ENCODE data around the gene HLA-DRB5. TPM values are rescaled to one million over a fixed set of nuclear protein-coding genes. Genes with fewer than 3 reads are reported as not detected.
"Not testable (repeated sequence)": the region's sequence is repeated elsewhere in the genome, so short reads cannot be mapped to it uniquely, and the experiment has no call there.

Gene HLA-DRB5
- total RNA-seq, 1 donor from 2014 or later, result 12.6 TPM

GRCh38 chr6:32553037-32553742 is 23.1 kb upstream of the HLA-DRB5 start:
- no peak for DNase-seq (ENCODE audit: low spot score)
- Mint-ChIP-seq H3K27ac (no peak overlapping the region), H3K4me1 (ENCODE audit: low read depth) (no peaks in the 10 kb centered on the region), H3K4me3 (ENCODE audit: low read depth) (no peak overlapping the region), H3K27me3 (ENCODE audit: low read depth) (peaks cover 29% of the 10 kb centered on the region), H3K9me3 (no peaks in the 10 kb centered on the region), H3K36me3 (ENCODE audit: low read depth) (no peaks in the 10 kb centered on the region)
- intact Hi-C loops (cut with micrococcal nuclease), result no loop called here

GRCh38 chr6:32551410-32551809 is 21.3 kb upstream of the HLA-DRB5 start:
- no peaks in the 10 kb centered on the region for H3K36me3 Mint-ChIP-seq (ENCODE audit: low read depth)
- H3K4me1 Mint-ChIP-seq (ENCODE audit: low read depth), result peaks cover 3% of the 10 kb centered on the region
- no peak for DNase-seq (ENCODE audit: low spot score)
- H3K9me3 Mint-ChIP-seq, result no peaks in the 10 kb centered on the region
- intact Hi-C loops (cut with micrococcal nuclease), result no loop called here
- H3K27me3 Mint-ChIP-seq (ENCODE audit: low read depth), result peaks cover 29% of the 10 kb centered on the region
- no peak overlapping the region for H3K4me3 Mint-ChIP-seq (ENCODE audit: low read depth)
- H3K27ac Mint-ChIP-seq, result no peak overlapping the region

DNA sequence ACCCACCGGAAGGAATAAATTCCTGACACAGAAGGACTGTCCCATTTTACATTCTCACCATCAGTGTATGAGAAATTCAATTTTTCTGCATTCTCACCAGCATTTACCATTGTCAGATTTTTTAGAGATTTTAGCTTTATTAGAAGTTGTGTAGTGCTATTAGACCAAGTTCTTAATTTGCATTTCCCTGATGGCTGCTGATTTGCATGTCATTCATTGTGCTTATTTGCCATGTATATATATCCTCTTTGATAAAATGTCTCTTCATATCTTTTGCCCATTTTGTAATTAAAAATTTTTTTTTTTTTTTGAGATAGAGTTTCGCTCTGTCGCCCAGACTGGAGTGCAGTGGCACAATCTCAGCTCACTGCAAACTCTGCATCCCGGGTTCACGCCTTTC is 9.8 kb upstream of the HLA-DRB5 start:
- Mint-ChIP-seq H3K4me1 (ENCODE audit: low read depth) (no peaks in the 10 kb centered on the region), H3K27me3 (ENCODE audit: low read depth) (peaks cover 36% of the 10 kb centered on the region), H3K4me3 (ENCODE audit: low read depth) (no peak overlapping the region), H3K27ac (no peak overlapping the region), H3K9me3 (peaks cover 10% of the 10 kb centered on the region), H3K36me3 (ENCODE audit: low read depth) (no peaks in the 10 kb centered on the region)
- no peak for DNase-seq (ENCODE audit: low spot score)
- intact Hi-C loops (cut with micrococcal nuclease), result loop anchor here (1.0 kb wide), 1 partner anchor 39 kb away; no protein-coding TSS in a partner anchor

DNA sequence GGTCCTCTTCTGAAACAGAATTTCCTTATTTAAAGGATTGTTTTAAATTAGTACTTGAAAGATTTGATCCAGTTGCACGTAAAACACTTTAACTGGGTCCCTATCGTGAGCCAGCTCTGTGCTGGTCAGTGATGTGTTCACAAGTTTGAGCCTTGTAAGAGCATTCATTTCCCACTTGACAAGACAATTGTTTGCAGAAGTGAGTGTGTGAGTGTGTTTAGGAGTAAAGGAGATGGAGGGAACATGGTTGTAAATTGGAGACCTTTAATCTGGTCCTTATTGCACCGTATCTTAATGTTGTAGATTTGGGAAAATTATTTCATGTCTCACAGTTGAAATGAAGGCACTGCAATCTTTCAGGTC is 325 bp upstream of the HLA-DRB5 start:
- H3K36me3 Mint-ChIP-seq (ENCODE audit: low read depth); H3K9me3 Mint-ChIP-seq; H3K4me3 Mint-ChIP-seq (ENCODE audit: low read depth); intact Hi-C loops (cut with micrococcal nuclease); H3K4me1 Mint-ChIP-seq (ENCODE audit: low read depth); DNase-seq (ENCODE audit: low spot score); H3K27ac Mint-ChIP-seq: not testable (repeated sequence)
- peaks cover 24% of the 10 kb centered on the region for H3K27me3 Mint-ChIP-seq (ENCODE audit: low read depth)

DNA sequence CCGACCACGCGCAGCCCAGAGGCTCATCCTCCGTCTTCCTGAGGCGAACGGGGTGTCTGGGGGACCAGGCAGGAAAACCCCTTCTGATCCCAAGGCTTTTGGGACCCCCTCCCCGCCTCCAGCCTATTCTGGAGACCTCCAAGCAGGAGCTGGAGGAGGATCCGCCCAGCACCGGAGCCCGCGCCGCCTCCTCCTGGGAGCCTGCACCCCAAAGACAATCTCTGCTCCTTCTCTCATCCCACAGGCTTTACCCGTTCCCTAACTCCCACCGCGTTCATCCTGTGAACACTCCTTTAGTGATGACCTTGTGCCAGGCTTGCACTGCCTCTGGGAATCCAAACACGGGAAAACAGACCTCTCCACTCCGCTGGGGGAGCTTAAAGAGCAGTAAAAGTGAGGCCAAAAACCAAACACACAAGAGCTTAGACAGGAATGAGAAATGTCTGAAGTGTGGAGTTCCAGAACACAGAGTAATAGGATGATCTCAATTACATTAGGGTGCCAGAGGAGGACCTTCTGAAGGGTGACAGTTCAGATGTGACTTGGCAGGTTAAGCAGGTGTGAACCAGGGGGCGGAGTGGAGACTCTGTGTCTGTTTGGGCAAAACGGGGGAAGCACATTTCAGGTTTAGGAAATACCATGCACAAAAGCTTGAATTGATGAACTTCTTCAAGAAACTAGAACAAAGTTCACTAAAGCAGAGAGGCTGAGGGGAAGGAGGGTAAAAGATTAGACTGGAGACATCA is 7.6 kb downstream of the HLA-DRB5 start:
- no peak for DNase-seq (ENCODE audit: low spot score)
- intact Hi-C loops (cut with micrococcal nuclease), result no loop called here
- H3K27ac Mint-ChIP-seq, result no peak overlapping the region
- no peak overlapping the region for H3K4me3 Mint-ChIP-seq (ENCODE audit: low read depth)
- peaks cover 22% of the 10 kb centered on the region for H3K27me3 Mint-ChIP-seq (ENCODE audit: low read depth)
- H3K4me1 Mint-ChIP-seq (ENCODE audit: low read depth), result no peaks in the 10 kb centered on the region
- H3K36me3 Mint-ChIP-seq (ENCODE audit: low read depth), result no peaks in the 10 kb centered on the region
- no peaks in the 10 kb centered on the region for H3K9me3 Mint-ChIP-seq

DNA sequence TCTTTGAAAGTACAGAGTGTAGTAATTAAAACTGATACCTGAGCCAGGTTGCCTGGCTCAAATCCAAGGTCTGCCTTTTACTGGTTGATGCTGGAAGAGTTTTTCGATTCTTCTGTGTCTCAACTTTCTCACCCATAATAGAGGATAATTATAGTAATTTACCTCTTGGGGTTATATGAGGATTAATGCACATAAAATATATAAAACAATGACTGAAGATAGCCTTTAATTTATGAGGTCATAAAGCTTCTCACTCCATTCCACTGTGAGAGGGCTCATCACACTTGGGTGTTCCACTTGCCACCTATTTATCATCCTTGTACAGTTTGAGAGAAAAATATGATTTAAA is 10.2 kb downstream of the HLA-DRB5 start:
- H3K27ac Mint-ChIP-seq, result no peak overlapping the region
- intact Hi-C loops (cut with micrococcal nuclease), result no loop called here
- H3K9me3 Mint-ChIP-seq, result no peaks in the 10 kb centered on the region
- no peaks in the 10 kb centered on the region for H3K4me1 Mint-ChIP-seq (ENCODE audit: low read depth)
- H3K36me3 Mint-ChIP-seq (ENCODE audit: low read depth), result no peaks in the 10 kb centered on the region
- peaks cover 13% of the 10 kb centered on the region for H3K27me3 Mint-ChIP-seq (ENCODE audit: low read depth)
- DNase-seq (ENCODE audit: low spot score), result no peak
- H3K4me3 Mint-ChIP-seq (ENCODE audit: low read depth), result no peak overlapping the region

DNA sequence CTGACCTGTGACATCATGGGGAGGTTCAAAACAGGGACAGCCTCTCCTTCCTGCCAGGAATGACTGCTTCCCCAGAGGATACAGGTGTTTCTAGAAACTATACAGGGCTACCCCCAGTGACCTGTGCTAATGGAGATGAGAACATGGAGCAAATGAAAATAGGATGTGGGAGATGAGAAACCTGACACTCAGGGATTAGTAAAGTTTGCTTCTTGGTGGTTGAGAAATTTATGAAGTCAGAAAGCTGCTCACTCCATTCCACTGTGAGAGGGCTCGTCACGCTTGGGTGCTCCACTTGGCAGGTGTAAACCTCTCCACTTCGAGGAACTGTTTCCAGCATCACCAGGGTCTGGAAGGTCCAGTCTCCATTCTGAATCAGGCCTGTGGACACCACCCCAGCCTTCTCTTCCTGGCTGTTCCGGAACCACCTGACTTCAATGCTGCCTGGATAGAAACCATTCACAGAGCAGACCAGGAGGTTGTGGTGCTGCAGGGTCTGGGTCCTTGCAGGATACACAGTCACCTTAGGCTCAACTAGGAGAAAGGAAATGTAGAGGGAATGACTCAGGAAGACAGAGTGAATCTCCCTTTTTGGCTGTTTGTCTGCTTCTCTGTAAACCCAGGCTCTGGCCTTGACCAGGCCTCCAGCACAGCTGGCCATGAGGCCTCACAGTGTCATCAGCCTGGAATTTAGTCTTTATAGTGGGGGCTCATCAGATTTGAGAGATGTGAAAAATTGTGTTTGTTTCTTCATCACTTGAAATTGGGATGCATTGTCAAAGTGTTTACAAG is 10.8 kb downstream of the HLA-DRB5 start:
- Mint-ChIP-seq H3K27ac (no peak overlapping the region), H3K4me3 (ENCODE audit: low read depth) (no peak overlapping the region), H3K27me3 (ENCODE audit: low read depth) (peaks cover 12% of the 10 kb centered on the region), H3K9me3 (no peaks in the 10 kb centered on the region), H3K36me3 (ENCODE audit: low read depth) (no peaks in the 10 kb centered on the region), H3K4me1 (ENCODE audit: low read depth) (no peaks in the 10 kb centered on the region)
- DNase-seq (ENCODE audit: low spot score), result no peak
- intact Hi-C loops (cut with micrococcal nuclease), result no loop called here

DNA sequence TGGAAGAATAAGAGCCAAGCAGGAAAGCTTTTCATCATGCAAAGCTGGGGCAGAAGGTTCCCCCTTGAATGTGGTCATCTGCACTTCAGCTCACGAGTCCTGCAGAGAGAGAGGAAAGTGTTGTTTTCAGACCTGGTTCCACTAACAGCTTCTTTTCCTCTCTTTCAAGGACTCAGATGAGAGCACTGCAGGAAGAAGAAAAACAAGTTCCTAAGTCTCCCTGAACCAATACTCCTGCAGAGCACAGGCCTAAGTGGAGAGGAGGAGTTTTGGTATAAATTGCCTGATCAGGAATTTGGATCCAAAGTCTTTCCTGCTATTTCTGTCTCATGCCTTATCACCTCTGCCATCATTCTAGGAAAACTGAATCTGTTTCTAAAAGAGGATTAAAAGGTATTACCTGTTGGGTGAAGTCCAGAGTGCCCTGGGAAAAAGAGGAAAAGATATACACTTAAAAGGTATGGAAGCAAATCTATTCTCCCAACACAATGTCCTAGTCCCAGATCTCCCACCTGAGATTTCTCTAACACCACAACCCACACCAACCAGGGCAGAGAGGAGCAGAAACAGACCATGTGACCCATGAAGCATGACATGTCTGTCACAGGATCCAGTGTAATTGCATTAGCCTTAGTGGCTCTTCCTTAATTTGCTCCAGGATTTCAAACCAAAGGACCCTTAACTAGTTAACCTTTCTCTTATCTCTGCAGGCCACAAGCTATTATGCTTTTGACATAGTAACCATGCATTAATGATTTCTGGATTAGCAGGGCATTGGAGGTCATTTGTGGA is 12.2 kb downstream of the HLA-DRB5 start:
- H3K4me3 Mint-ChIP-seq (ENCODE audit: low read depth), result no peak overlapping the region
- no peak for DNase-seq (ENCODE audit: low spot score)
- H3K9me3 Mint-ChIP-seq, result no peaks in the 10 kb centered on the region
- no peaks in the 10 kb centered on the region for H3K4me1 Mint-ChIP-seq (ENCODE audit: low read depth)
- H3K27me3 Mint-ChIP-seq (ENCODE audit: low read depth), result peaks cover 14% of the 10 kb centered on the region
- intact Hi-C loops (cut with micrococcal nuclease), result no loop called here
- H3K27ac Mint-ChIP-seq, result no peak overlapping the region
- no peaks in the 10 kb centered on the region for H3K36me3 Mint-ChIP-seq (ENCODE audit: low read depth)

GRCh38 chr6:32501016-32501415 is 29.1 kb downstream of the HLA-DRB5 start:
- intact Hi-C loops (cut with micrococcal nuclease), result loop anchor here (1.0 kb wide), 2 partner anchors 9 to 39 kb away; no protein-coding TSS in a partner anchor
- H3K27me3 Mint-ChIP-seq (ENCODE audit: low read depth), result peaks cover 25% of the 10 kb centered on the region
- no peaks in the 10 kb centered on the region for H3K9me3 Mint-ChIP-seq
- H3K36me3 Mint-ChIP-seq (ENCODE audit: low read depth), result no peaks in the 10 kb centered on the region
- no peak for DNase-seq (ENCODE audit: low spot score)
- no peak overlapping the region for H3K27ac Mint-ChIP-seq
- H3K4me1 Mint-ChIP-seq (ENCODE audit: low read depth), result no peaks in the 10 kb centered on the region
- no peak overlapping the region for H3K4me3 Mint-ChIP-seq (ENCODE audit: low read depth)

DNA sequence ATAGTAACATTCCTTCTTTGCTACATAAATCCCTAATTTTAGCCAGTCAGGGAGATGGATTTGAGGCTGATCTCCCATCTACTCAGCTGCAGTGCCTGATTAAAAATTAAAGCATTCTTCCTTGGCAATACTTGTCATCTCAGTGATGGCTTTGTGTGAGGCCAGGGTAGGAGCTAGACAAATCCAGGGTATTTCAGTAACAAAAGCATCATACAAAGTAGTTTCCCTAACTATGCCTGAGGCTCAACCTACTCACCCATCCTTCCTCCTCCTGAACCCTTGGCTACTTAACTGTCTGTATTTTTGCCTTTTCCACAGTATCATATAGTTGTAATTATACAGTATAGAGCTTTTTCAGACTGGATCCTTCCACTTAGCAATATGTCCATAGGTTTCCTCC is 37.7 kb downstream of the HLA-DRB5 start:
- Mint-ChIP-seq H3K27ac (no peak overlapping the region), H3K27me3 (ENCODE audit: low read depth) (peaks cover 31% of the 10 kb centered on the region), H3K9me3 (no peaks in the 10 kb centered on the region), H3K4me1 (ENCODE audit: low read depth) (no peaks in the 10 kb centered on the region), H3K4me3 (ENCODE audit: low read depth) (no peak overlapping the region), H3K36me3 (ENCODE audit: low read depth) (no peaks in the 10 kb centered on the region)
- intact Hi-C loops (cut with micrococcal nuclease), result loop anchor here (1.0 kb wide), 1 partner anchor 9 kb away; no protein-coding TSS in a partner anchor
- DNase-seq (ENCODE audit: low spot score), result no peak

GRCh38 chr6:32491700-32492099 is 38.4 kb downstream of the HLA-DRB5 start:
- H3K36me3 Mint-ChIP-seq (ENCODE audit: low read depth), result no peaks in the 10 kb centered on the region

GRCh38 chr6:32488083-32488482 is 42.0 kb downstream of the HLA-DRB5 start:
- Mint-ChIP-seq H3K36me3 (ENCODE audit: low read depth) (no peaks in the 10 kb centered on the region), H3K4me1 (ENCODE audit: low read depth) (no peaks in the 10 kb centered on the region), H3K9me3 (no peaks in the 10 kb centered on the region), H3K27me3 (ENCODE audit: low read depth) (peaks cover 34% of the 10 kb centered on the region), H3K4me3 (ENCODE audit: low read depth) (no peak overlapping the region), H3K27ac (no peak overlapping the region)
- no peak for DNase-seq (ENCODE audit: low spot score)
- intact Hi-C loops (cut with micrococcal nuclease), result no loop called here

More at GRCh38 chr6:32491700-32492099, 38.4 kb downstream of the HLA-DRB5 start:
- no peak overlapping the region for H3K27ac Mint-ChIP-seq
- H3K4me3 Mint-ChIP-seq (ENCODE audit: low read depth), result no peak overlapping the region
- H3K4me1 Mint-ChIP-seq (ENCODE audit: low read depth), result no peaks in the 10 kb centered on the region
- H3K9me3 Mint-ChIP-seq, result no peaks in the 10 kb centered on the region
- DNase-seq (ENCODE audit: low spot score), result no peak
- peaks cover 31% of the 10 kb centered on the region for H3K27me3 Mint-ChIP-seq (ENCODE audit: low read depth)
- intact Hi-C loops (cut with micrococcal nuclease), result loop anchor here (1.0 kb wide), 1 partner anchor 10 kb away; no protein-coding TSS in a partner anchor

All from activated T-helper 2 cell treated with anti-CD3 and anti-CD28 coated beads, Interferon-gamma antibody, Interleukin-2, Interleukin-4, amounts not matched to agents 10 μg/mL and 5 μg/mL and 100 μg/mL, durations not matched to agents 14 hours and 24 hours and 36 hours (primary cell).